Heart right ventricle (tissue), 16 donors: ENCODE results near the gene B4GALT2. TPM values are rescaled to one million over a fixed set of nuclear protein-coding genes. Genes with fewer than 3 reads are reported as not detected.
A peak's percentile ranks its signal among the peaks of the same experiment; 100 is the strongest.

ENCODE experiments used
- ATAC-seq, 8 donors: fragments of 200-7000 bp; cut with Tn5 transposase; one replicate each; pipeline ENCODE4 v1.9.1; 2020; ENCODE audit warnings: mild to moderate bottlenecking in 8 of 8, moderate library complexity in 8 of 8, moderate number of reproducible peaks in 1 of 8
- DNase-seq, 2 donors: peaks; one replicate each; pipeline ENCODE4 v3.0.0-alpha.2; 2020
- H3K27ac ChIP-seq, 10 donors: fragments of 200-600 bp; sonication (generic) in 2 of 10; one replicate each; pipeline versions ENCODE4 v1.5.0 to v1.8.0; 2020 to 2022; ENCODE audit warnings: mild to moderate bottlenecking in 3 of 10
- H3K27me3 ChIP-seq, 7 donors: fragments of 200-600 bp; one replicate each; pipeline ENCODE4 v1.8.0; 2021 to 2022; ENCODE audit warnings: mild to moderate bottlenecking in 2 of 7
- H3K36me3 ChIP-seq, 9 donors: fragments of 200-600 bp; sonication (generic) in 1 of 9; one replicate each; pipeline versions ENCODE4 v1.5.0 to v1.8.0; 2020 to 2022; ENCODE audit warnings: mild to moderate bottlenecking in 2 of 9
- H3K4me1 ChIP-seq, 9 donors: fragments of 200-600 bp; sonication (generic) in 1 of 9; one replicate each; pipeline versions ENCODE4 v1.5.0 to v1.8.0; 2020 to 2022; ENCODE audit warnings: mild to moderate bottlenecking in 4 of 9
- H3K4me3 ChIP-seq, 10 donors: fragments of 200-600 bp; sonication (generic) in 2 of 10; one replicate each; pipeline versions ENCODE4 v1.5.0 to v1.8.0; 2020 to 2022; ENCODE audit warnings: mild to moderate bottlenecking in 7 of 10, moderate library complexity in 2 of 10
- H3K9me3 ChIP-seq, 11 donors: fragments of 200-600 bp in 10 of 11; sonication (generic) in 2 of 11; one replicate each; pipeline versions ENCODE4 v1.5.0 to v1.8.0; 2013 to 2022; ENCODE audit warnings: mild to moderate bottlenecking in 2 of 11, control low read depth in 1 of 11, moderate library complexity in 1 of 11
- WGBS, 2 donors: extraction: QIAGEN DNeasy Blood & Tissue Kit; methylation state at CpG; one replicate each; pipeline ENCODE4 v1.1.7; 2013; ENCODE audit warnings: inconsistent platforms in 1 of 2; 5-methylcytosine and 5-hydroxymethylcytosine counted together
- intact Hi-C, 10 donors: fragments of 100-400 bp; cut with DNase I; formaldehyde crosslinking; loops; one replicate each; pipeline versions ENCODE4 v1.11.1 to v1.14.2; 2022
- polyA plus RNA-seq, 2 donors: library from polyadenylated mRNA; stranded (reverse); fragments of 200-250 nt; gene quantifications; one replicate each; pipeline ENCODE4 v1.2.3, GENCODE V29; 2013
- total RNA-seq, 10 donors: library from RNA; stranded (reverse); fragmentation: NEBNext Ultra II Directional in 3 of 10; extraction: Animal tissue kit (Norgen Biotek cat#: 25700) in 3 of 10; gene quantifications; one replicate each; pipeline versions ENCODE4 v1.2.1 to v1.2.4, GENCODE V29; 2021 to 2023
- TF ChIP-seq, protein P1 (sequence below), 9 donors: fragments of 200-600 bp; sonication (generic) in 2 of 9; IDR thresholded peaks; one replicate each; pipeline versions ENCODE4 v1.5.0 to v1.8.0; 2021 to 2022; ENCODE audit warnings: antibody characterized with exemption in 9 of 9, mild to moderate bottlenecking in 5 of 9, moderate library complexity in 1 of 9
- donor health status: Arrhythmogenic right ventricular cardiomyopathy.
- donor health status: ischemic (EF 13 %, LVEDD 7.1; RV severe dilation, severe dysfunction).
- donor health status: healthy with polysubstance abuse.
- donor health status: DM: no; HTN: yes; CAD: no.
- donor health status: DM: no; HTN: no; CAD: no.
- donor health status: ischemic (EF 25% LVEDD 6.9; RV normal size, moderate dysfunction).
- donor health status: ischemic (EF 25% LVEDD 5.7; RV mildly dilated, moderate dysfunction).
- donor health status: healthy.
- donor health status: DM: yes; HTN: yes; CAD: no.
- donor health status: Ischemic cardiomyopathy.
- donor health status: ischemic (EF 35%, LVEDD 5.7; RV mildly dilated, moderate dysfunction).
- donor health status: nonischemic (EF 11% LVEDD 7.7; RV severe dilation, severe dysfunction).
- donor health status: DM: yes; HTN: yes; CAD: no.
- donor health status: PGD.
- donor health status: ischemic (EF 29% LVEDD 5.4; RV normal size, mild dysfunction).
- donor health status: nonischemic (EF 23%, LVEDD 6.1; RV moderate dilation, normal function).

Gene B4GALT2
- total and polyA plus RNA-seq, 12 donors: 25.4 to 50.8 (median 38.6) TPM

DNA sequence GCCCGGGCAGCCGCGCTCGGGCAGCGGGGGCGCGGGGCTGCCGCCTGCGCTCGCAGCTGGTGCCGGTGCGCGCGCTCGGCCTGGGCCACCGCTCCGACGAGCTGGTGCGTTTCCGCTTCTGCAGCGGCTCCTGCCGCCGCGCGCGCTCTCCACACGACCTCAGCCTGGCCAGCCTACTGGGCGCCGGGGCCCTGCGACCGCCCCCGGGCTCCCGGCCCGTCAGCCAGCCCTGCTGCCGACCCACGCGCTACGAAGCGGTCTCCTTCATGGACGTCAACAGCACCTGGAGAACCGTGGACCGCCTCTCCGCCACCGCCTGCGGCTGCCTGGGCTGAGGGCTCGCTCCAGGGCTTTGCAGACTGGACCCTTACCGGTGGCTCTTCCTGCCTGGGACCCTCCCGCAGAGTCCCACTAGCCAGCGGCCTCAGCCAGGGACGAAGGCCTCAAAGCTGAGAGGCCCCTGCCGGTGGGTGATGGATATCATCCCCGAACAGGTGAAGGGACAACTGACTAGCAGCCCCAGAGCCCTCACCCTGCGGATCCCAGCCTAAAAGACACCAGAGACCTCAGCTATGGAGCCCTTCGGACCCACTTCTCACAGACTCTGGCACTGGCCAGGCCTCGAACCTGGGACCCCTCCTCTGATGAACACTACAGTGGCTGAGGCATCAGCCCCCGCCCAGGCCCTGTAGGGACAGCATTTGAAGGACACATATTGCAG is 42.4 kb upstream of the B4GALT2 start:
- no peaks in the 10 kb centered on the region for H3K36me3 ChIP-seq
- TF ChIP-seq, protein P1, sequence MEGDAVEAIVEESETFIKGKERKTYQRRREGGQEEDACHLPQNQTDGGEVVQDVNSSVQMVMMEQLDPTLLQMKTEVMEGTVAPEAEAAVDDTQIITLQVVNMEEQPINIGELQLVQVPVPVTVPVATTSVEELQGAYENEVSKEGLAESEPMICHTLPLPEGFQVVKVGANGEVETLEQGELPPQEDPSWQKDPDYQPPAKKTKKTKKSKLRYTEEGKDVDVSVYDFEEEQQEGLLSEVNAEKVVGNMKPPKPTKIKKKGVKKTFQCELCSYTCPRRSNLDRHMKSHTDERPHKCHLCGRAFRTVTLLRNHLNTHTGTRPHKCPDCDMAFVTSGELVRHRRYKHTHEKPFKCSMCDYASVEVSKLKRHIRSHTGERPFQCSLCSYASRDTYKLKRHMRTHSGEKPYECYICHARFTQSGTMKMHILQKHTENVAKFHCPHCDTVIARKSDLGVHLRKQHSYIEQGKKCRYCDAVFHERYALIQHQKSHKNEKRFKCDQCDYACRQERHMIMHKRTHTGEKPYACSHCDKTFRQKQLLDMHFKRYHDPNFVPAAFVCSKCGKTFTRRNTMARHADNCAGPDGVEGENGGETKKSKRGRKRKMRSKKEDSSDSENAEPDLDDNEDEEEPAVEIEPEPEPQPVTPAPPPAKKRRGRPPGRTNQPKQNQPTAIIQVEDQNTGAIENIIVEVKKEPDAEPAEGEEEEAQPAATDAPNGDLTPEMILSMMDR (IDR thresholded peaks at IDR 0.05): peak in 2 of 9 donors; percentile 9 to 11
- no peak overlapping the region for H3K27ac ChIP-seq
- 10 to 12% methylated on average over 55 to 56 of the region's 56 CpGs for WGBS, 2 donors
- DNase-seq: peak in 1 of 2 donors; percentile 41
- H3K4me1 ChIP-seq: peaks cover 6 to 42% (median 23%) of the 10 kb centered on the region in 9 donors
- intact Hi-C loops: loop anchor here in 5 of 10 donors (5.0 to 10.0 kb wide), 3 partner anchors 174 to 412 kb away; partner anchors contain the start of gene PTPRF (in 1 of the 5)
- peaks cover 0 to 41% (median 26%) of the 10 kb centered on the region in 7 donors for H3K27me3 ChIP-seq
- no peaks in the 10 kb centered on the region for H3K9me3 ChIP-seq
- ATAC-seq: peak in 5 of 8 donors; percentile 15 to 50 (median 21)
- peak overlapping the region in 8 of 10 donors; percentile 26 to 56 (median 44) for H3K4me3 ChIP-seq

DNA sequence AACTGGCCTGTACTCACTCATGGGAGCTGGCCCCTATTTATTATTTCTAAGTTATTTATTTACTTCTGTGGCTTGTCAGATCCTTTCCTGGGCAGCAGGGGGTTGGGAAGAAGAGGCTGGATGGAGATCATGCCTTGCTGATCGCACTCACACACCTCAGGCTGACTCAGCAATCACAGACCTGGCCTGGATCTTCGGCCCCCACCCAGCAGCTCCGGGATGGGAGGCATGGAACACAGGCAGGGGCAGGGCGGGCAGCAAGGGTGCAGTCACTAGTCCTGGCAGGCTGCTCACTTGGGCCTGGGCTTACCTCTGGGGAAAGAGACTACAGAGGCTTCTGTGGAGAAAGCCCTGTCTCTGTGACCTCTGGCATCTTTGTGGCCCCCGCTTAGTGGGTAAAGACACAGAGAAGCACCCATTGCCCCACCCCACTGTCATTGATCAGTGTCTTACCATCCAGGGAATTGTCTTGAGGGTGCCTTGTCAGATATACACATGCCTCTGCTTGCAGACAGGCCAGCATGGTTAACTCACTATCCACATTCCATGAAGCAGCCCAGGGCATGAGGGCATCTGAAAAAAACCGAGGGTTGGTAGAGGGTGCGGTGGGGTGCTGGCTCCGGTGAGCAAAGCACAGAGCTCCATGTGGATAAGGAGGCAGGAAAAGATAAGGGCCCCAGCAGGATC is 41.7 kb upstream of the B4GALT2 start:
- ATAC-seq (no peak), DNase-seq (no peak)
- Histone ChIP-seq H3K27me3 (peaks cover 0 to 41% (median 26%) of the 10 kb centered on the region in 7 donors), H3K36me3 (no peaks in the 10 kb centered on the region), H3K4me1 (peaks cover 6 to 42% (median 23%) of the 10 kb centered on the region in 9 donors), H3K27ac (no peak overlapping the region), H3K9me3 (no peaks in the 10 kb centered on the region), H3K4me3 (no peak overlapping the region)
- 90 to 93% methylated on average over 8 of the region's 8 CpGs for WGBS, 2 donors
- TF ChIP-seq, protein P1 (IDR thresholded peaks at IDR 0.05): no peak
- intact Hi-C loops: loop anchor here in 5 of 10 donors (5.0 to 10.0 kb wide), 3 partner anchors 175 to 413 kb away; partner anchors contain the start of gene PTPRF (in 1 of the 5)

DNA sequence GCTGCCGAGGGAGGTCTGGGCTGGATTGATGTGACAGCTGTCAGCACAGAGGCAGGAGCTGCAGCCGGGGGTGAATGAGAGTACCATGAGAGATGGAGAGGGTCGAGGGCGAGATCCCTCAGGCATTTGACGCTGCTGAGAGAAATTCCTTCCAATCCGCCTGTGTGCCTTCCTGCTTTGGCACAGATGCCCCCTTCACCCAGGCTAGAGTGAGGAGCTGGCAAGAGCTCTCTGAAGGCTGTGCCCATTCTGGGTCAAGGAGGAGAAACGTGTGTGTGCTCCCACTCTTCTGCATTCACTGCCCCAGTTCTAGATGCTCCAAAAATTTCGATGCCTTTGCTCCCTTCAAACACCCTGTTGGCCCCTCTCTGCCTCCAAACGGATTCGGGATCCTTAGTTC is 40.6 kb upstream of the B4GALT2 start:
- TF ChIP-seq, protein P1 (IDR thresholded peaks at IDR 0.05): no peak
- no peak for ATAC-seq
- Histone ChIP-seq H3K27me3 (peaks cover 0 to 34% (median 22%) of the 10 kb centered on the region in 7 donors), H3K36me3 (no peaks in the 10 kb centered on the region), H3K4me1 (peaks cover 5 to 35% (median 18%) of the 10 kb centered on the region in 9 donors), H3K27ac (no peak overlapping the region), H3K9me3 (no peaks in the 10 kb centered on the region), H3K4me3 (no peak overlapping the region)
- DNase-seq: no peak
- intact Hi-C loops: loop anchor here in 5 of 10 donors (5.0 to 10.0 kb wide), 3 partner anchors 176 to 414 kb away; partner anchors contain the start of gene PTPRF (in 1 of the 5)
- 77 to 80% methylated on average over 10 of the region's 10 CpGs for WGBS, 2 donors

DNA sequence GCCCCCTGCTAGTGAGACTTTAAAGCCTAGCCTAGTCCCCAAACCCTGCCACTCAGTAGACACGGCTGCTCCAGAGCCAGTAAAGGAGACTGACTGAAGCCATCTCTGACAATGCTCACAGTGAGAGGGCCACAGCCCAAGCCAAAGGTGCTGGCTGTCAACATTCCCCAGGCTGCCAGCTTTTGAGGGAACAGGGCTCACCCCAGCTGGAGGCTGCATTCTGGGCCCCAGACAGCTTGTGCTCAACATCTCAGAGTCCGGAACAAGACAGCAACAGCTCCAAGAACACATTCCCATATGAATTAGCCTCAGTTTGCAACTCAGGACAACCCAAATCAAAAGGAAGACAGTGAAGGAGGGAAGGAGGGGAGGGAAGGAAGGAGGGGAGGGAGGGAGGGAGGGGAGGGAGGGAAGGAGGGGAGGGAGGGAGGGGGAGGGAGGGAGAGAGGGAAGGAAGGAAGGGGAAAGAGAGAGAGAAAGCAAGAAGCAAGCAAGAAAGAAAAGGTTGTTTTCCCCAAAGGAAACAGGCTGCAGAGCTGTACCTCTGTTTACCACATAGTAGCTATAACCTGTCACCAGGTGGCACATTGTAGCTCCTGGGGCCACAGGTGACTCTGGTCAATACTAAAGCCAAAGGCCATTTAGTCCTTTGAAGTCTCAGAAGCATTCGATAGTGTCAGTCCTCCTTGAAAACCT is 40.0 kb upstream of the B4GALT2 start:
- Histone ChIP-seq H3K27me3 (peaks cover 0 to 28% (median 17%) of the 10 kb centered on the region in 7 donors), H3K9me3 (no peaks in the 10 kb centered on the region), H3K4me3 (no peak overlapping the region), H3K27ac (no peak overlapping the region), H3K36me3 (peaks cover 0 to 3% (median 0%) of the 10 kb centered on the region in 9 donors), H3K4me1 (peaks cover 0 to 29% (median 15%) of the 10 kb centered on the region in 9 donors)
- TF ChIP-seq, protein P1 (IDR thresholded peaks at IDR 0.05): no peak
- ATAC-seq: peak in 6 of 8 donors; percentile 12 to 74 (median 43)
- 54 to 57% methylated on average over 3 of the region's 3 CpGs for WGBS, 2 donors
- DNase-seq: peak in 1 of 2 donors; percentile 31
- intact Hi-C loops: loop anchor here in 5 of 10 donors (5.0 to 10.0 kb wide), 3 partner anchors 177 to 414 kb away; partner anchors contain the start of gene PTPRF (in 1 of the 5)
